ENCODE measurements around the gene ICA1L. TPM values are rescaled to one million over a fixed set of nuclear protein-coding genes. Genes with fewer than 3 reads are reported as not detected.

The ICA1L gene
- polyA plus RNA-seq, 2 donors, result 1.1 to 1.2 TPM

DNA sequence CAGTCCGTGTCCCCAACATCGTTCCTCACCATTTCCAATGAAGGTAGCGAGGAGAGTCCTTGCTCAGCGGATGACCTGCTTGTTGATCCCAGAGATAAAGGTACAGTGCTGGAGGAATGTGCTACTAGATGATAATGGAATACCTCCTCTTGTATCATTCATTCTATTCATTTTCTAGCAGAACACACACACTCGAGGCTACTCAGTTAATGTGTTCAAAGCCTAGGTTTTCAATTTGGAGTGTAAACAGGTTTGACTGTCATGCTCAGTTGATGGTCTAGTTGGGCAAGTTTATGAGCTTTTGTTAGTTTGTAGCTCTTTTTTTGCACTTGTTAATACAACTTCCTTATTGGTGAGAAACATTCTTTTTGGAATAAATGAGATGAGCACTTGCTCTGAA lies 114.2 kb downstream of the ICA1L start:
- Histone ChIP-seq H3K27ac (ENCODE audit: low read depth in 2 of 2, low read length in 1 of 2) (peak overlapping the region; percentile 66 to 83), H3K4me1 (ENCODE audit: control insufficient read depth in 2 of 2, insufficient read depth in 2 of 2, low read length in 1 of 2) (no peaks in the 10 kb centered on the region), H3K36me3 (ENCODE audit: control insufficient read depth in 2 of 2, insufficient read depth in 2 of 2, low read length in 1 of 2) (peaks cover 0 to 2% of the 10 kb centered on the region in 2 donors), H3K4me3 (ENCODE audit: low read depth in 1 of 2, low read length in 2 of 2) (no peak overlapping the region), H3K9me3 (ENCODE audit: control insufficient read depth in 2 of 2, insufficient read depth in 1 of 2, low read depth in 1 of 2, low read length in 1 of 2) (no peaks in the 10 kb centered on the region), H3K27me3 (ENCODE audit: control insufficient read depth in 1 of 2, insufficient read depth in 2 of 2, low read length in 2 of 2) (no peaks in the 10 kb centered on the region)
- WGBS, 2 donors, result 83 to 84% methylated on average over 5 of the region's 5 CpGs

- Histone ChIP-seq H3K27me3 (ENCODE audit: control insufficient read depth in 1 of 2, insufficient read depth in 2 of 2, low read length in 2 of 2) (no peaks in the 10 kb centered on the region), H3K4me3 (ENCODE audit: low read depth in 1 of 2, low read length in 2 of 2) (no peak overlapping the region), H3K36me3 (ENCODE audit: control insufficient read depth in 2 of 2, insufficient read depth in 2 of 2, low read length in 1 of 2) (peaks cover 0 to 2% of the 10 kb centered on the region in 2 donors), H3K27ac (ENCODE audit: low read depth in 2 of 2, low read length in 1 of 2) (peak overlapping the region in 1 of 2 donors; percentile 83), H3K9me3 (ENCODE audit: control insufficient read depth in 2 of 2, insufficient read depth in 1 of 2, low read depth in 1 of 2, low read length in 1 of 2) (no peaks in the 10 kb centered on the region), H3K4me1 (ENCODE audit: control insufficient read depth in 2 of 2, insufficient read depth in 2 of 2, low read length in 1 of 2) (no peaks in the 10 kb centered on the region)
- WGBS, 2 donors, result 73 to 88% methylated on average over 3 of the region's 3 CpGs
These were observed 115.0 kb downstream of the ICA1L start for GRCh38 chr2:202756598-202756997.

GRCh38 chr2:202754936-202755335 lies 116.6 kb downstream of the ICA1L start:
- no peaks in the 10 kb centered on the region for H3K27me3 ChIP-seq (ENCODE audit: control insufficient read depth in 1 of 2, insufficient read depth in 2 of 2, low read length in 2 of 2)
- no peaks in the 10 kb centered on the region for H3K4me1 ChIP-seq (ENCODE audit: control insufficient read depth in 2 of 2, insufficient read depth in 2 of 2, low read length in 1 of 2)
- H3K27ac ChIP-seq (ENCODE audit: low read depth in 2 of 2, low read length in 1 of 2), result no peak overlapping the region
- H3K36me3 ChIP-seq (ENCODE audit: control insufficient read depth in 2 of 2, insufficient read depth in 2 of 2, low read length in 1 of 2), result peaks cover 0 to 2% of the 10 kb centered on the region in 2 donors
- WGBS, 2 donors, result 80 to 88% methylated on average over 6 of the region's 6 CpGs
- no peak overlapping the region for H3K4me3 ChIP-seq (ENCODE audit: low read depth in 1 of 2, low read length in 2 of 2)
- H3K9me3 ChIP-seq (ENCODE audit: control insufficient read depth in 2 of 2, insufficient read depth in 1 of 2, low read depth in 1 of 2, low read length in 1 of 2), result no peaks in the 10 kb centered on the region

GRCh38 chr2:202752071-202752470 lies 119.5 kb downstream of the ICA1L start:
- no peak overlapping the region for H3K4me3 ChIP-seq (ENCODE audit: low read depth in 1 of 2, low read length in 2 of 2)
- H3K27ac ChIP-seq (ENCODE audit: low read depth in 2 of 2, low read length in 1 of 2), result no peak overlapping the region
- 73 to 77% methylated on average over 2 of the region's 2 CpGs for WGBS, 2 donors
- no peaks in the 10 kb centered on the region for H3K9me3 ChIP-seq (ENCODE audit: control insufficient read depth in 2 of 2, insufficient read depth in 1 of 2, low read depth in 1 of 2, low read length in 1 of 2)
- H3K4me1 ChIP-seq (ENCODE audit: control insufficient read depth in 2 of 2, insufficient read depth in 2 of 2, low read length in 1 of 2), result no peaks in the 10 kb centered on the region
- no peaks in the 10 kb centered on the region for H3K27me3 ChIP-seq (ENCODE audit: control insufficient read depth in 1 of 2, insufficient read depth in 2 of 2, low read length in 2 of 2)
- peaks cover 0 to under 1% of the 10 kb centered on the region in 2 donors for H3K36me3 ChIP-seq (ENCODE audit: control insufficient read depth in 2 of 2, insufficient read depth in 2 of 2, low read length in 1 of 2)

GRCh38 chr2:202750763-202751427 lies 120.7 kb downstream of the ICA1L start:
- Histone ChIP-seq H3K36me3 (ENCODE audit: control insufficient read depth in 2 of 2, insufficient read depth in 2 of 2, low read length in 1 of 2) (no peaks in the 10 kb centered on the region), H3K27ac (ENCODE audit: low read depth in 2 of 2, low read length in 1 of 2) (no peak overlapping the region), H3K4me3 (ENCODE audit: low read depth in 1 of 2, low read length in 2 of 2) (no peak overlapping the region), H3K4me1 (ENCODE audit: control insufficient read depth in 2 of 2, insufficient read depth in 2 of 2, low read length in 1 of 2) (no peaks in the 10 kb centered on the region), H3K9me3 (ENCODE audit: control insufficient read depth in 2 of 2, insufficient read depth in 1 of 2, low read depth in 1 of 2, low read length in 1 of 2) (no peaks in the 10 kb centered on the region), H3K27me3 (ENCODE audit: control insufficient read depth in 1 of 2, insufficient read depth in 2 of 2, low read length in 2 of 2) (no peaks in the 10 kb centered on the region)
- 82 to 84% methylated on average over 3 of the region's 3 CpGs for WGBS, 2 donors

DNA sequence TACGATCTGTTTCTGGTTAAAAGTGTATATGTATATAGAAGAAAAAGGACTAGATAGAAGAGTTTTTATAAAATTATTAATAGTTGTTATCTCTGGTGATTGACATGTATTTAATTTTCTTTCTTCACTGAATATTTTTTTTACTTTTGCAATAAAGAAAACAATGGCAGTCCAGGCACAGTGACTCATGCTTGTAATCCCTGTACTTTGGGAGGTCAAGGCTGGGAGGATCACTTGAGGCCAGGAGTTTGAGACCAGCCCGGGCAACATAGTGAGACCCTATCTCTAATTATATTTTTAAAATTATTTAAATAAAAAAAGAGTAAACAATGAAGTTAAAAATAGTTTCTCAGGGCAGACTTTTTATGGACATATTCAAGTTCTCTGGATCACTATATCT lies 122.1 kb downstream of the ICA1L start:
- H3K4me1 ChIP-seq (ENCODE audit: control insufficient read depth in 2 of 2, insufficient read depth in 2 of 2, low read length in 1 of 2), result no peaks in the 10 kb centered on the region
- H3K9me3 ChIP-seq (ENCODE audit: control insufficient read depth in 2 of 2, insufficient read depth in 1 of 2, low read depth in 1 of 2, low read length in 1 of 2), result no peaks in the 10 kb centered on the region
- 90 to 92% methylated on average over 2 of the region's 2 CpGs for WGBS, 2 donors
- no peak overlapping the region for H3K27ac ChIP-seq (ENCODE audit: low read depth in 2 of 2, low read length in 1 of 2)
- H3K36me3 ChIP-seq (ENCODE audit: control insufficient read depth in 2 of 2, insufficient read depth in 2 of 2, low read length in 1 of 2), result no peaks in the 10 kb centered on the region
- no peak overlapping the region for H3K4me3 ChIP-seq (ENCODE audit: low read depth in 1 of 2, low read length in 2 of 2)
- no peaks in the 10 kb centered on the region for H3K27me3 ChIP-seq (ENCODE audit: control insufficient read depth in 1 of 2, insufficient read depth in 2 of 2, low read length in 2 of 2)

- peaks cover 0 to 5% of the 10 kb centered on the region in 2 donors for H3K36me3 ChIP-seq (ENCODE audit: control insufficient read depth in 2 of 2, insufficient read depth in 2 of 2, low read length in 1 of 2)
- H3K9me3 ChIP-seq (ENCODE audit: control insufficient read depth in 2 of 2, insufficient read depth in 1 of 2, low read depth in 1 of 2, low read length in 1 of 2), result peaks cover 0 to 5% of the 10 kb centered on the region in 2 donors
- no peak overlapping the region for H3K27ac ChIP-seq (ENCODE audit: low read depth in 2 of 2, low read length in 1 of 2)
- no peak overlapping the region for H3K4me3 ChIP-seq (ENCODE audit: low read depth in 1 of 2, low read length in 2 of 2)
- H3K27me3 ChIP-seq (ENCODE audit: control insufficient read depth in 1 of 2, insufficient read depth in 2 of 2, low read length in 2 of 2), result no peaks in the 10 kb centered on the region
- H3K4me1 ChIP-seq (ENCODE audit: control insufficient read depth in 2 of 2, insufficient read depth in 2 of 2, low read length in 1 of 2), result no peaks in the 10 kb centered on the region
- 100% methylated on average over 1 of the region's 1 CpG for WGBS, 2 donors
These were observed 128.0 kb downstream of the ICA1L start for GRCh38 chr2:202743613-202744012.

DNA sequence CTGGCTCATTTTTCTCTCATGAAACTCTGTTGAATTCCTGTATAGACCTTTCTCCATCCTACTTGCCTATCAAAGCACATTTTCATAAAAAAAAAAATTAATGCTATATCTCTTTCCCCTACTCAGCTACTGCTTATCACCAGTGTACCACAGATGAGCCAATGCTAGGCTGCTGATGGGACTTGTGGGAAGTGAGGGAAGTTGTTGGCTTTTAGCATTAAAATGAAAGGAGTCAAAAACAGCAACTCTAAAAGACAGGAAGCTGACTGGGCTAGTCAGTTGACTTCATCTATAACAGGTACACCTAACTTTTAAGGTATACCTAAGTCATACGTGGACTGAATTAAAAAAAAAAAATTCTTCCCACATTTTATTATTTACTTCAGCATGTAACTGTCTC lies 134.7 kb downstream of the ICA1L start:
- no peaks in the 10 kb centered on the region for H3K27me3 ChIP-seq (ENCODE audit: control insufficient read depth in 1 of 2, insufficient read depth in 2 of 2, low read length in 2 of 2)
- no peaks in the 10 kb centered on the region for H3K36me3 ChIP-seq (ENCODE audit: control insufficient read depth in 2 of 2, insufficient read depth in 2 of 2, low read length in 1 of 2)
- H3K9me3 ChIP-seq (ENCODE audit: control insufficient read depth in 2 of 2, insufficient read depth in 1 of 2, low read depth in 1 of 2, low read length in 1 of 2), result no peaks in the 10 kb centered on the region
- H3K4me1 ChIP-seq (ENCODE audit: control insufficient read depth in 2 of 2, insufficient read depth in 2 of 2, low read length in 1 of 2), result no peaks in the 10 kb centered on the region
- no peak overlapping the region for H3K27ac ChIP-seq (ENCODE audit: low read depth in 2 of 2, low read length in 1 of 2)
- no peak overlapping the region for H3K4me3 ChIP-seq (ENCODE audit: low read depth in 1 of 2, low read length in 2 of 2)
- WGBS, 2 donors, result 91 to 97% methylated on average over 1 of the region's 1 CpG

GRCh38 chr2:202726070-202726469 lies 145.5 kb downstream of the ICA1L start:
- no peaks in the 10 kb centered on the region for H3K9me3 ChIP-seq (ENCODE audit: control insufficient read depth in 2 of 2, insufficient read depth in 1 of 2, low read depth in 1 of 2, low read length in 1 of 2)
- H3K27ac ChIP-seq (ENCODE audit: low read depth in 2 of 2, low read length in 1 of 2), result no peak overlapping the region
- 88 to 96% methylated on average over 3 of the region's 3 CpGs for WGBS, 2 donors
- H3K4me1 ChIP-seq (ENCODE audit: control insufficient read depth in 2 of 2, insufficient read depth in 2 of 2, low read length in 1 of 2), result no peaks in the 10 kb centered on the region
- H3K4me3 ChIP-seq (ENCODE audit: low read depth in 1 of 2, low read length in 2 of 2), result no peak overlapping the region
- H3K27me3 ChIP-seq (ENCODE audit: control insufficient read depth in 1 of 2, insufficient read depth in 2 of 2, low read length in 2 of 2), result no peaks in the 10 kb centered on the region
- no peaks in the 10 kb centered on the region for H3K36me3 ChIP-seq (ENCODE audit: control insufficient read depth in 2 of 2, insufficient read depth in 2 of 2, low read length in 1 of 2)

- WGBS, 2 donors, result 96 to 99% methylated on average over 4 to 5 of the region's 5 CpGs
- H3K27me3 ChIP-seq (ENCODE audit: control insufficient read depth in 1 of 2, insufficient read depth in 2 of 2, low read length in 2 of 2), result no peaks in the 10 kb centered on the region
- no peaks in the 10 kb centered on the region for H3K36me3 ChIP-seq (ENCODE audit: control insufficient read depth in 2 of 2, insufficient read depth in 2 of 2, low read length in 1 of 2)
- H3K4me1 ChIP-seq (ENCODE audit: control insufficient read depth in 2 of 2, insufficient read depth in 2 of 2, low read length in 1 of 2), result no peaks in the 10 kb centered on the region
- H3K27ac ChIP-seq (ENCODE audit: low read depth in 2 of 2, low read length in 1 of 2), result no peak overlapping the region
- no peak overlapping the region for H3K4me3 ChIP-seq (ENCODE audit: low read depth in 1 of 2, low read length in 2 of 2)
- H3K9me3 ChIP-seq (ENCODE audit: control insufficient read depth in 2 of 2, insufficient read depth in 1 of 2, low read depth in 1 of 2, low read length in 1 of 2), result no peaks in the 10 kb centered on the region
These were observed 147.8 kb downstream of the ICA1L start for GRCh38 chr2:202723746-202724145.

All from esophagus (tissue), 2 donors.